Mesothelial cell of epicardium (in vitro differentiated cells): ENCODE measurements around the gene SYT3. TPM values are rescaled to one million over a fixed set of nuclear protein-coding genes. Genes with fewer than 3 reads are reported as not detected.

ENCODE experiments used
- DNase-seq, 2 experiments: peaks; one replicate each; pipeline ENCODE4 v3.0.0; 2021; ENCODE audit warnings: low spot score in 2 of 2; ENCODE audit not compliant: unreplicated experiment in 2 of 2
- H3K27ac Mint-ChIP-seq: 2 replicates; pipeline ENCODE4 v1.8.0; 2021; ENCODE audit warnings: mixed read lengths
- H3K27me3 Mint-ChIP-seq: 2 replicates; pipeline ENCODE4 v1.8.0; 2021; ENCODE audit warnings: low read depth, mixed read lengths
- H3K36me3 Mint-ChIP-seq: 2 replicates; pipeline ENCODE4 v1.8.0; 2021; ENCODE audit warnings: mixed read lengths
- H3K4me1 Mint-ChIP-seq: 2 replicates; pipeline ENCODE4 v1.8.0; 2021; ENCODE audit warnings: mixed read lengths
- H3K4me3 Mint-ChIP-seq: 2 replicates; pipeline ENCODE4 v1.8.0; 2021; ENCODE audit warnings: mild to moderate bottlenecking, moderate library complexity, mixed read lengths
- H3K9me3 Mint-ChIP-seq: 2 replicates; pipeline ENCODE4 v1.8.0; 2021; ENCODE audit warnings: mixed read lengths
- total RNA-seq: library from RNA; stranded (reverse); gene quantifications from 3 replicates; pipeline ENCODE4 v1.2.1, GENCODE V29; 2021
- TF ChIP-seq, protein P1 (sequence below): fragments of 200-600 bp; sonication (generic); IDR thresholded peaks from one replicate; pipeline ENCODE4 v1.5.0; 2021; ENCODE audit warnings: antibody characterized with exemption; ENCODE audit not compliant: unreplicated experiment

Gene SYT3
- total RNA-seq, 1 donor from 2014 or later, result 0.60 TPM

DNA sequence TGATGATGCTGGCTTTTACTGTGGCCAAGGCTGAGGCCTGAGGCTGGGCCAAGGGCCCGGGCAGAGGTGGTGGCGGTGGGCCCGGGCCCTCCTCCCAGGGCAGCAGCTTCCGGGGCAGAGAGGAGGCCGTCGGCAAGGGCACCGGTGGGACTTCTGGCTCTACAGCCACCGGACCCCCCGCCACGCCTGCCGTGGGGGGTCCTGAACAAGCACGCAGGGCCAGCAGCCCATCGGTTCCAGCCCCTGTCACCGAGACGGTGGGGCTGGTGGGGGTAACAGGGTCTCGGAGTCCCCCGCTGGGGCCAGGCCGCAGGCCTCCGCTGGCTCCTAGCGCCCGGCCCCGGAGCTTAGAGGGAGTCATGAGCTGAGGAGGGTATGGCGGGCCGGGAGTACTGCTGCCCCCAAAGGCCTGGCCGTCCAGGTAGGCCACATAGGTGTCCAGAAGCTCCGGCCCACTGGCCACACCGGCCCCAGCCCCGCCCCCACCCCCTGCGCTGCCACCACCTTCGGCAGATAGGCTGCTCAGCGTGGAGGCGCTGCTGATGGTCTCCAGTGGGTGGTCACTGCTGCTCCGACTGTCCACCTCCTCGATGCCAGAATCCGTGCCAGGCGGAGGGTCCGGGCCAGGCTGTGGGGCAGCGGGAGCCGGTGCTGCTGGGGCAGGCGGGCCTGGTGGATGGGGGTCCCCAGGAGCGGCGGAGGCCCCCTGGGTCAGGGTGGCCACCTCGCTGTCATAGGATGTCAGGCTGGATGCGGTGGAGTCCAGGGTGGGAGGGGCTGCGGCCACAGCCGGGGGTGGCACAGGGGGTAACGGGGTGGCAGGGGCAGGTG lies 26.9 kb upstream of the SYT3 start:
- H3K36me3 Mint-ChIP-seq, result no peaks in the 10 kb centered on the region
- no peak overlapping the region for H3K27ac Mint-ChIP-seq
- TF ChIP-seq, protein P1, sequence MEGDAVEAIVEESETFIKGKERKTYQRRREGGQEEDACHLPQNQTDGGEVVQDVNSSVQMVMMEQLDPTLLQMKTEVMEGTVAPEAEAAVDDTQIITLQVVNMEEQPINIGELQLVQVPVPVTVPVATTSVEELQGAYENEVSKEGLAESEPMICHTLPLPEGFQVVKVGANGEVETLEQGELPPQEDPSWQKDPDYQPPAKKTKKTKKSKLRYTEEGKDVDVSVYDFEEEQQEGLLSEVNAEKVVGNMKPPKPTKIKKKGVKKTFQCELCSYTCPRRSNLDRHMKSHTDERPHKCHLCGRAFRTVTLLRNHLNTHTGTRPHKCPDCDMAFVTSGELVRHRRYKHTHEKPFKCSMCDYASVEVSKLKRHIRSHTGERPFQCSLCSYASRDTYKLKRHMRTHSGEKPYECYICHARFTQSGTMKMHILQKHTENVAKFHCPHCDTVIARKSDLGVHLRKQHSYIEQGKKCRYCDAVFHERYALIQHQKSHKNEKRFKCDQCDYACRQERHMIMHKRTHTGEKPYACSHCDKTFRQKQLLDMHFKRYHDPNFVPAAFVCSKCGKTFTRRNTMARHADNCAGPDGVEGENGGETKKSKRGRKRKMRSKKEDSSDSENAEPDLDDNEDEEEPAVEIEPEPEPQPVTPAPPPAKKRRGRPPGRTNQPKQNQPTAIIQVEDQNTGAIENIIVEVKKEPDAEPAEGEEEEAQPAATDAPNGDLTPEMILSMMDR, result no peak
- no peaks in the 10 kb centered on the region for H3K4me1 Mint-ChIP-seq
- peaks cover 80% of the 10 kb centered on the region for H3K27me3 Mint-ChIP-seq
- H3K4me3 Mint-ChIP-seq, result no peak overlapping the region
- no peak for DNase-seq
- H3K9me3 Mint-ChIP-seq, result no peaks in the 10 kb centered on the region

GRCh38 chr19:50664204-50664603 lies 24.5 kb upstream of the SYT3 start:
- Mint-ChIP-seq H3K36me3 (no peaks in the 10 kb centered on the region), H3K9me3 (no peaks in the 10 kb centered on the region), H3K4me3 (no peak overlapping the region), H3K4me1 (peaks cover 3% of the 10 kb centered on the region), H3K27ac (no peak overlapping the region), H3K27me3 (peaks cover 77% of the 10 kb centered on the region)
- TF ChIP-seq, protein P1, result no peak
- no peak for DNase-seq

GRCh38 chr19:50663482-50663790 lies 23.8 kb upstream of the SYT3 start:
- TF ChIP-seq, protein P1, result no peak

GRCh38 chr19:50662651-50663481 lies 23.2 kb upstream of the SYT3 start:
- H3K27me3 Mint-ChIP-seq, result peaks cover 84% of the 10 kb centered on the region
- H3K27ac Mint-ChIP-seq, result no peak overlapping the region
- no peaks in the 10 kb centered on the region for H3K9me3 Mint-ChIP-seq
- H3K4me3 Mint-ChIP-seq, result no peak overlapping the region
- DNase-seq, result no peak
- no peaks in the 10 kb centered on the region for H3K36me3 Mint-ChIP-seq
- peaks cover 9% of the 10 kb centered on the region for H3K4me1 Mint-ChIP-seq
- TF ChIP-seq, protein P1, result no peak

More at GRCh38 chr19:50663482-50663790, 23.8 kb upstream of the SYT3 start:
- DNase-seq, result no peak
- Mint-ChIP-seq H3K36me3 (no peaks in the 10 kb centered on the region), H3K4me1 (peaks cover 5% of the 10 kb centered on the region), H3K27me3 (peaks cover 79% of the 10 kb centered on the region), H3K27ac (no peak overlapping the region), H3K9me3 (no peaks in the 10 kb centered on the region), H3K4me3 (no peak overlapping the region)

GRCh38 chr19:50661766-50662650 lies 22.3 kb upstream of the SYT3 start:
- Mint-ChIP-seq H3K4me1 (peaks cover 16% of the 10 kb centered on the region), H3K27ac (no peak overlapping the region), H3K9me3 (no peaks in the 10 kb centered on the region), H3K36me3 (no peaks in the 10 kb centered on the region), H3K27me3 (peaks cover 91% of the 10 kb centered on the region), H3K4me3 (no peak overlapping the region)
- TF ChIP-seq, protein P1, result no peak
- no peak for DNase-seq
